Heart left ventricle (tissue), 16 donors: ENCODE results near the gene CNNM4. TPM values are rescaled to one million over a fixed set of nuclear protein-coding genes. Genes with fewer than 3 reads are reported as not detected.

ENCODE experiments used
- ATAC-seq, 4 donors: fragments of 200-7000 bp; cut with Tn5 transposase; one replicate each; pipeline ENCODE4 v1.9.1; 2020 to 2022; ENCODE audit warnings: moderate library complexity in 4 of 4, mild to moderate bottlenecking in 3 of 4, moderate number of reproducible peaks in 1 of 4
- DNase-seq, 5 donors: peaks; one replicate each; pipeline ENCODE4 v3.0.0-alpha.2; 2020
- H3K27ac ChIP-seq, 12 donors: fragments of 200-600 bp; sonication (generic) in 4 of 12; one replicate each; pipeline versions ENCODE4 v1.5.0 to v1.8.0; 2016 to 2022; ENCODE audit warnings: mild to moderate bottlenecking in 2 of 12
- H3K27me3 ChIP-seq, 9 donors: fragments of 200-600 bp; sonication (generic) in 2 of 9; one replicate each; pipeline versions ENCODE4 v1.5.1 to v1.8.0; 2016 to 2022; ENCODE audit warnings: mild to moderate bottlenecking in 3 of 9
- H3K36me3 ChIP-seq, 9 donors: fragments of 200-600 bp; sonication (generic) in 2 of 9; one replicate each; pipeline versions ENCODE4 v1.5.0 to v1.8.0; 2018 to 2022; ENCODE audit warnings: mild to moderate bottlenecking in 2 of 9
- H3K4me1 ChIP-seq, 12 donors: fragments of 200-600 bp; sonication (generic) in 4 of 12; one replicate each; pipeline versions ENCODE4 v1.5.0 to v1.8.0; 2016 to 2022; ENCODE audit warnings: mild to moderate bottlenecking in 3 of 12
- H3K4me3 ChIP-seq, 12 donors: fragments of 200-600 bp; sonication (generic) in 4 of 12; one replicate each; pipeline versions ENCODE4 v1.5.0 to v1.8.0; 2017 to 2022; ENCODE audit warnings: mild to moderate bottlenecking in 9 of 12, moderate library complexity in 4 of 12
- H3K9me3 ChIP-seq, 12 donors: fragments of 200-600 bp; sonication (generic) in 4 of 12; one replicate each; pipeline versions ENCODE4 v1.5.0 to v1.8.0; 2016 to 2022; ENCODE audit warnings: mild to moderate bottlenecking in 1 of 12
- CTCF ChIP-seq, 12 donors: fragments of 200-600 bp; sonication (generic) in 4 of 12; IDR thresholded peaks; one replicate each; pipeline versions ENCODE4 v1.5.0 to v1.8.0; 2018 to 2022; ENCODE audit warnings: antibody characterized with exemption in 12 of 12, mild to moderate bottlenecking in 5 of 12
- POLR2A ChIP-seq, 2 donors: fragments of 450-650 bp; IDR thresholded peaks; one replicate each; pipeline ENCODE4 v1.6.1; 2017; ENCODE audit warnings: antibody characterized with exemption in 2 of 2, mild to moderate bottlenecking in 2 of 2, moderate library complexity in 2 of 2
- WGBS, 4 donors: extraction: QIAGEN DNeasy Blood & Tissue Kit in 2 of 4; methylation state at CpG; one replicate each; pipeline versions ENCODE4 v1.1.5 to v1.1.7; 2013 to 2018; 5-methylcytosine and 5-hydroxymethylcytosine counted together
- intact Hi-C, 10 donors: fragments of 100-400 bp; cut with DNase I; formaldehyde crosslinking; loops; one replicate each; pipeline versions ENCODE4 v1.11.1 to v1.14.2; 2022
- polyA plus RNA-seq, 2 donors: library from polyadenylated mRNA; stranded (reverse); fragments of 200-250 nt; gene quantifications; one replicate each; pipeline ENCODE4 v1.2.3, GENCODE V29; 2013
- total RNA-seq, 9 donors: library from RNA; depleted of rRNA in 2 of 9; stranded (reverse); fragments of >200 nt in 2 of 9; fragmentation: NEBNext Ultra II Directional in 3 of 9; extraction: Animal tissue kit (Norgen Biotek cat#: 25700) in 3 of 9; gene quantifications; one replicate each; pipeline versions ENCODE4 v1.1.0 to v1.2.4, GENCODE V29; 2016 to 2023
- donor health status: ischemic (EF 13 %, LVEDD 7.1; RV severe dilation, severe dysfunction).
- donor health status: healthy with polysubstance abuse.
- donor health status: DM: no; HTN: yes; CAD: no.
- donor health status: DM: no; HTN: no; CAD: no.
- donor health status: ischemic (EF 25% LVEDD 6.9; RV normal size, moderate dysfunction).
- donor health status: ischemic (EF 25% LVEDD 5.7; RV mildly dilated, moderate dysfunction).
- donor health status: healthy.
- donor health status: DM: yes; HTN: yes; CAD: no.
- donor health status: ischemic (EF 35%, LVEDD 5.7; RV mildly dilated, moderate dysfunction).
- donor health status: nonischemic (EF 11% LVEDD 7.7; RV severe dilation, severe dysfunction).
- donor health status: DM: yes; HTN: yes; CAD: no.
- donor health status: PGD.
- donor health status: ischemic (EF 29% LVEDD 5.4; RV normal size, mild dysfunction).
- donor health status: nonischemic (EF 23%, LVEDD 6.1; RV moderate dilation, normal function).

CNNM4 gene
- total and polyA plus RNA-seq, 11 donors, result 11.3 to 47.7 (median 27.7) TPM

- DNase-seq (no peak), ATAC-seq (no peak)
- intact Hi-C loops, result no loop called here
- Histone ChIP-seq H3K4me1 (peaks cover 0 to 24% (median 5%) of the 10 kb centered on the region in 12 donors), H3K9me3 (no peaks in the 10 kb centered on the region), H3K4me3 (no peak overlapping the region), H3K27ac (peak overlapping the region in 6 of 12 donors; percentile 13 to 62 (median 42)), H3K36me3 (peaks cover 0 to 4% (median 0%) of the 10 kb centered on the region in 9 donors), H3K27me3 (no peaks in the 10 kb centered on the region)
- TF ChIP-seq POLR2A (IDR thresholded peaks at IDR 0.05), result no peak
- no peak for TF ChIP-seq CTCF (IDR thresholded peaks at IDR 0.05)
- 86 to 95% (median 91%) methylated on average over 20 to 25 of the region's 25 CpGs for WGBS, 4 donors
Observed at GRCh38 chr2:96770442-96771202, 9.9 kb downstream of the CNNM4 start.

GRCh38 chr2:96771796-96772618 is 11.3 kb downstream of the CNNM4 start:
- H3K36me3 ChIP-seq, result peaks cover 0 to 4% (median 0%) of the 10 kb centered on the region in 9 donors
- no peak overlapping the region for H3K27ac ChIP-seq
- WGBS, 4 donors, result 92 to 95% (median 93%) methylated on average over 20 of the region's 20 CpGs
- DNase-seq (no peak), ATAC-seq (no peak)
- TF ChIP-seq POLR2A (IDR thresholded peaks at IDR 0.05), result no peak
- TF ChIP-seq CTCF (IDR thresholded peaks at IDR 0.05), result no peak
- H3K4me3 ChIP-seq, result no peak overlapping the region
- intact Hi-C loops, result no loop called here
- no peaks in the 10 kb centered on the region for H3K27me3 ChIP-seq
- H3K4me1 ChIP-seq, result peaks cover 0 to 24% (median 5%) of the 10 kb centered on the region in 12 donors
- H3K9me3 ChIP-seq, result no peaks in the 10 kb centered on the region

- DNase-seq, result peak in 1 of 5 donors; percentile 50
- ATAC-seq, result no peak
- Histone ChIP-seq H3K4me3 (no peak overlapping the region), H3K9me3 (no peaks in the 10 kb centered on the region), H3K4me1 (peaks cover 0 to 24% (median 5%) of the 10 kb centered on the region in 12 donors), H3K27me3 (no peaks in the 10 kb centered on the region), H3K36me3 (no peaks in the 10 kb centered on the region), H3K27ac (no peak overlapping the region)
- 82 to 91% (median 85%) methylated on average over 12 of the region's 12 CpGs for WGBS, 4 donors
- intact Hi-C loops, result no loop called here
- no peak for TF ChIP-seq POLR2A (IDR thresholded peaks at IDR 0.05)
- no peak for TF ChIP-seq CTCF (IDR thresholded peaks at IDR 0.05)
Observed at GRCh38 chr2:96772903-96773671, 12.4 kb downstream of the CNNM4 start.
